Heart right ventricle (tissue), 16 donors: ENCODE measurements around the gene EHMT1. TPM values are rescaled to one million over a fixed set of nuclear protein-coding genes. Genes with fewer than 3 reads are reported as not detected.
A peak's percentile ranks its signal among the peaks of the same experiment; 100 is the strongest.
"Not testable (repeated sequence)": the region's sequence is repeated elsewhere in the genome, so short reads cannot be mapped to it uniquely, and the experiment has no call there.

Experiments
- ATAC-seq, 8 donors: fragments of 200-7000 bp; cut with Tn5 transposase; one replicate each; pipeline ENCODE4 v1.9.1; 2020; ENCODE audit warnings: mild to moderate bottlenecking in 8 of 8, moderate library complexity in 8 of 8, moderate number of reproducible peaks in 1 of 8
- DNase-seq, 2 donors: peaks; one replicate each; pipeline ENCODE4 v3.0.0-alpha.2; 2020
- H3K27ac ChIP-seq, 10 donors: fragments of 200-600 bp; sonication (generic) in 2 of 10; one replicate each; pipeline versions ENCODE4 v1.5.0 to v1.8.0; 2020 to 2022; ENCODE audit warnings: mild to moderate bottlenecking in 3 of 10
- H3K27me3 ChIP-seq, 7 donors: fragments of 200-600 bp; one replicate each; pipeline ENCODE4 v1.8.0; 2021 to 2022; ENCODE audit warnings: mild to moderate bottlenecking in 2 of 7
- H3K36me3 ChIP-seq, 9 donors: fragments of 200-600 bp; sonication (generic) in 1 of 9; one replicate each; pipeline versions ENCODE4 v1.5.0 to v1.8.0; 2020 to 2022; ENCODE audit warnings: mild to moderate bottlenecking in 2 of 9
- H3K4me1 ChIP-seq, 9 donors: fragments of 200-600 bp; sonication (generic) in 1 of 9; one replicate each; pipeline versions ENCODE4 v1.5.0 to v1.8.0; 2020 to 2022; ENCODE audit warnings: mild to moderate bottlenecking in 4 of 9
- H3K4me3 ChIP-seq, 10 donors: fragments of 200-600 bp; sonication (generic) in 2 of 10; one replicate each; pipeline versions ENCODE4 v1.5.0 to v1.8.0; 2020 to 2022; ENCODE audit warnings: mild to moderate bottlenecking in 7 of 10, moderate library complexity in 2 of 10
- H3K9me3 ChIP-seq, 11 donors: fragments of 200-600 bp in 10 of 11; sonication (generic) in 2 of 11; one replicate each; pipeline versions ENCODE4 v1.5.0 to v1.8.0; 2013 to 2022; ENCODE audit warnings: mild to moderate bottlenecking in 2 of 11, control low read depth in 1 of 11, moderate library complexity in 1 of 11
- WGBS, 2 donors: extraction: QIAGEN DNeasy Blood & Tissue Kit; methylation state at CpG; one replicate each; pipeline ENCODE4 v1.1.7; 2013; ENCODE audit warnings: inconsistent platforms in 1 of 2; 5-methylcytosine and 5-hydroxymethylcytosine counted together
- intact Hi-C, 10 donors: fragments of 100-400 bp; cut with DNase I; formaldehyde crosslinking; loops; one replicate each; pipeline versions ENCODE4 v1.11.1 to v1.14.2; 2022
- polyA plus RNA-seq, 2 donors: library from polyadenylated mRNA; stranded (reverse); fragments of 200-250 nt; gene quantifications; one replicate each; pipeline ENCODE4 v1.2.3, GENCODE V29; 2013
- total RNA-seq, 10 donors: library from RNA; stranded (reverse); fragmentation: NEBNext Ultra II Directional in 3 of 10; extraction: Animal tissue kit (Norgen Biotek cat#: 25700) in 3 of 10; gene quantifications; one replicate each; pipeline versions ENCODE4 v1.2.1 to v1.2.4, GENCODE V29; 2021 to 2023
- TF ChIP-seq, protein P1 (sequence below), 9 donors: fragments of 200-600 bp; sonication (generic) in 2 of 9; IDR thresholded peaks; one replicate each; pipeline versions ENCODE4 v1.5.0 to v1.8.0; 2021 to 2022; ENCODE audit warnings: antibody characterized with exemption in 9 of 9, mild to moderate bottlenecking in 5 of 9, moderate library complexity in 1 of 9
- donor health status: Arrhythmogenic right ventricular cardiomyopathy.
- donor health status: ischemic (EF 13 %, LVEDD 7.1; RV severe dilation, severe dysfunction).
- donor health status: healthy with polysubstance abuse.
- donor health status: DM: no; HTN: yes; CAD: no.
- donor health status: DM: no; HTN: no; CAD: no.
- donor health status: ischemic (EF 25% LVEDD 6.9; RV normal size, moderate dysfunction).
- donor health status: ischemic (EF 25% LVEDD 5.7; RV mildly dilated, moderate dysfunction).
- donor health status: healthy.
- donor health status: DM: yes; HTN: yes; CAD: no.
- donor health status: Ischemic cardiomyopathy.
- donor health status: ischemic (EF 35%, LVEDD 5.7; RV mildly dilated, moderate dysfunction).
- donor health status: nonischemic (EF 11% LVEDD 7.7; RV severe dilation, severe dysfunction).
- donor health status: DM: yes; HTN: yes; CAD: no.
- donor health status: PGD.
- donor health status: ischemic (EF 29% LVEDD 5.4; RV normal size, mild dysfunction).
- donor health status: nonischemic (EF 23%, LVEDD 6.1; RV moderate dilation, normal function).

Gene EHMT1
- total and polyA plus RNA-seq, 12 donors = 19.6 to 45.1 (median 31.1) TPM

DNA sequence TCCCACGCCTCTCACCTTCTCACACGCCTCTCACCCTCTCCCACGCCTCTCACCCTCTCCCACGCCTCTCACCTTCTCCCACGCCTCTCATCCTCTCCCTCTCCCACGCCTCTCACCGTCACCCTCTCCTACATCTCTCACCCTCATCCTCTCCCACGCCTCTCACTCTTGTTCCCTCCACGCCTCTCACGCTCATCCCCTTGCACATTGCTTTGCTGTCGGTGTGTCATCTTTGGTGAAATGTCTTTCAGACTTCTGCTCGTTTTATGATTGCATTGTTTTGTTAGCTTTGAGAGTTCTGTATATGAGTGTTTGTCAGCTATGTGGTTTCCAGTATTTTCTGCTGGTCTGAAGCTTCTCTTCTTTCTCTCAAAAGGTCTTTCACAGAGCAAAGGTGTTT, 102.7 kb downstream of the EHMT1 start:
- WGBS, 2 donors = 92 to 94% methylated on average over 12 of the region's 12 CpGs
- Histone ChIP-seq H3K9me3 (peaks cover 0 to 13% (median 0%) of the 10 kb centered on the region in 11 donors), H3K27me3 (no peaks in the 10 kb centered on the region), H3K36me3 (peaks cover 0 to 50% (median 13%) of the 10 kb centered on the region in 9 donors), H3K4me1 (peaks cover 0 to 10% (median 0%) of the 10 kb centered on the region in 9 donors), H3K4me3 (no peak overlapping the region), H3K27ac (no peak overlapping the region)
- TF ChIP-seq, protein P1, sequence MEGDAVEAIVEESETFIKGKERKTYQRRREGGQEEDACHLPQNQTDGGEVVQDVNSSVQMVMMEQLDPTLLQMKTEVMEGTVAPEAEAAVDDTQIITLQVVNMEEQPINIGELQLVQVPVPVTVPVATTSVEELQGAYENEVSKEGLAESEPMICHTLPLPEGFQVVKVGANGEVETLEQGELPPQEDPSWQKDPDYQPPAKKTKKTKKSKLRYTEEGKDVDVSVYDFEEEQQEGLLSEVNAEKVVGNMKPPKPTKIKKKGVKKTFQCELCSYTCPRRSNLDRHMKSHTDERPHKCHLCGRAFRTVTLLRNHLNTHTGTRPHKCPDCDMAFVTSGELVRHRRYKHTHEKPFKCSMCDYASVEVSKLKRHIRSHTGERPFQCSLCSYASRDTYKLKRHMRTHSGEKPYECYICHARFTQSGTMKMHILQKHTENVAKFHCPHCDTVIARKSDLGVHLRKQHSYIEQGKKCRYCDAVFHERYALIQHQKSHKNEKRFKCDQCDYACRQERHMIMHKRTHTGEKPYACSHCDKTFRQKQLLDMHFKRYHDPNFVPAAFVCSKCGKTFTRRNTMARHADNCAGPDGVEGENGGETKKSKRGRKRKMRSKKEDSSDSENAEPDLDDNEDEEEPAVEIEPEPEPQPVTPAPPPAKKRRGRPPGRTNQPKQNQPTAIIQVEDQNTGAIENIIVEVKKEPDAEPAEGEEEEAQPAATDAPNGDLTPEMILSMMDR (IDR thresholded peaks at IDR 0.05) = no peak
- ATAC-seq = no peak
- no peak for DNase-seq
- intact Hi-C loops = no loop called here

DNA sequence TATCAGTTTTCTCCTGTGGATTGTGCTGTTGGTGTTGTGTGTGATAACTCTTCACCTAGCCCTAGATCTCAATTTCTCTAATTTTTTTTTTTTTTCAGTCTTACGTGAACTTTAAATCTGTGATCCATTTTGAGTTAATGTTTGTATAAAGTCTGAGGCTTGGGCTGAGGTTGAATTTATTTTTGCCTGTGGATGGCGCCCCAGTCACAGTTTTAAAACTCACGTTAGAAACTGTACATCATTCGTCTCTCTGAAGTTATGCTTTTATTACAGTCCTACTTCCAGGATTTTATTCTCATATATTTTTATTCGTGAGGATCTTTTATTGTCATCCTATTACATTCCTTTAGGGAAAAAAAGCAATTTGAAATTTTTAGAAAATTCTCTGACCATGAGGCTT, 103.1 kb downstream of the EHMT1 start:
- peaks cover 0 to 50% (median 10%) of the 10 kb centered on the region in 9 donors for H3K36me3 ChIP-seq
- TF ChIP-seq, protein P1 (IDR thresholded peaks at IDR 0.05) = no peak
- H3K9me3 ChIP-seq = peaks cover 0 to 11% (median 0%) of the 10 kb centered on the region in 11 donors
- H3K4me1 ChIP-seq = peaks cover 0 to 10% (median 0%) of the 10 kb centered on the region in 9 donors
- ATAC-seq (no peak), DNase-seq (no peak)
- no peak overlapping the region for H3K4me3 ChIP-seq
- WGBS, 2 donors = 93 to 95% methylated on average over 5 of the region's 5 CpGs
- no peak overlapping the region for H3K27ac ChIP-seq
- no peaks in the 10 kb centered on the region for H3K27me3 ChIP-seq
- intact Hi-C loops = no loop called here

DNA sequence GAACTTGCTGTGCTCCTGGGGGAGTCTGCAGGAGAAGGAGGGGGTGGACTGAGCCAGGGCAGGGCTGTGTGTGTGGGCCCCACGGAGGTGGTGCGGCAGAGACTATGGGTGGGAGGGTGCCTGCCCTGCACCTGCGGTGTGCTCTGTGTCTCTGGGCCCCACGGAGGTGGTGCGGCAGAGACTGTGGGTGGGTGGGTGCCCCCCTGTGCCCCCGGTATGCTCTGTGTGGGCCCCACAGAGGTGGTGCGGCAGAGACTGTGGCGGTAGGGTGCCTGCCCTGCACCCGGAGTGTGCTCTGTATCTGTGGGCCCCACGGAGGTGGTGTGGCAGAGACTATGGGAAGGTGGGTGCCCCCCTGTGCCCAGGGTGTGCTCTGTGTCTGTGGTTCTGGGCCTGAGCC, 103.7 kb downstream of the EHMT1 start:
- Histone ChIP-seq H3K9me3 (peaks cover 0 to 8% (median 0%) of the 10 kb centered on the region in 11 donors), H3K4me3 (no peak overlapping the region), H3K36me3 (peaks cover 0 to 49% (median 14%) of the 10 kb centered on the region in 9 donors), H3K27ac (no peak overlapping the region), H3K4me1 (peaks cover 0 to 10% (median 0%) of the 10 kb centered on the region in 9 donors), H3K27me3 (no peaks in the 10 kb centered on the region)
- DNase-seq = no peak
- TF ChIP-seq, protein P1 (IDR thresholded peaks at IDR 0.05) = no peak
- WGBS, 2 donors = 84% methylated on average over 10 of the region's 10 CpGs
- peak in 1 of 8 donors; percentile 54 for ATAC-seq
- intact Hi-C loops = no loop called here

DNA sequence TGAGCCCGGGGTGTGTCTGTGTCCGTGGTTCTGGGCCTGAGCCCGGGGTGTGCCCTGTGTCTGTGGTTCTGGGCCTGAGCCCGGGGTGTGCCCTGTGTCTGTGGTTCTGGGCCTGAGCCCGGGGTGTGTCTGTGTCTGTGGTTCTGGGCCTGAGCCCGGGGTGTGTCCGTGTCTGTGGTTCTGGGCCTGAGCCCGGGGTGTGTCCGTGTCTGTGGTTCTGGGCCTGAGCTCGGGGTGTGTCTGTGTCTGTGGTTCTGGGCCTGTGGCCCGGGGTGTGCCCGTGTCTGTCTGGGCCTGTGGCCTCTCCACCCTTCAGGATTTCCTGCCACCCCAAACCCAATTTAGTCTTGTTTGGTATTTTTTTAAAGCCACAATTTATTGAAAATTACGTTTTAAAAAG, 104.6 kb downstream of the EHMT1 start:
- intact Hi-C loops, H3K4me3 ChIP-seq, DNase-seq, H3K9me3 ChIP-seq, ATAC-seq, H3K4me1 ChIP-seq, H3K27me3 ChIP-seq: not testable (repeated sequence)
- Histone ChIP-seq H3K27ac (peak overlapping the region in 1 of 10 donors; percentile 1), H3K36me3 (peaks cover 0 to 49% (median 8%) of the 10 kb centered on the region in 9 donors)
- 83% methylated on average over 13 of the region's 13 CpGs for WGBS, 2 donors

DNA sequence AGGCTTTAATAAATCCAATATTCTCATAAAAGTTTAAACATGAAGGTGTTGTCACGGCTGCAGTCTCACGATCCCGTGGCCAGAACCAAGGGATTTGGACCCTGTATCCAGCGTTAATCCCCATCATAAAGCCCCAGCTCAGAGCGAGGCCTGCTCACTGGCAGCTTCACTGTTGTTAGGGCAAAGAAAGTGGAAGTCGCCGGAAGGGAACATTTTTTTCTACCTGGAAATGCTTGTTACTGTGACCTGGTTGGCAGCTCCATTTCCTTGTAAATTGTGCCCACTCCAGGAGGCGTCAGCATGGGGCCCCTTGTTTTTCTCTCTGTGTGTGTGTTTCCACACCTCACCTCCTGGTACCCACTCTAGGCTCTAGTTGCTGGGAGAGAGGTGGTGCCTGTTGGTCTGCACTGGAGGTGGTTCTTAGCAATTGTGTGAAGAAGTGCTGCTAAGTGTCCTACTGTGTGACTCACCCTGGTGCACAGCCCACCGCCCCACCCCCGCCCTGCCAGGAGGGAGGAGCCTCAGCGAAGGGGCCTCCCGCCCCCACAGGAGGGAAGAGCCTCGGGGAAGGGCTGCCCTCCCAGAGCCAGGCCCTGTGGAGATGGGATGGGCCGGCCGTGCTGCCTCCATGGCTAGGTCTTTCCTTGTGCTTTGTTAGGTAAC, 105.1 kb downstream of the EHMT1 start:
- peaks cover 0 to 10% (median 0%) of the 10 kb centered on the region in 9 donors for H3K4me1 ChIP-seq
- intact Hi-C loops = no loop called here
- H3K27ac ChIP-seq = peak overlapping the region in 1 of 10 donors; percentile 1
- 80 to 89% methylated on average over 15 of the region's 15 CpGs for WGBS, 2 donors
- H3K27me3 ChIP-seq = no peaks in the 10 kb centered on the region
- no peaks in the 10 kb centered on the region for H3K9me3 ChIP-seq
- peak in 1 of 8 donors; percentile 25 for ATAC-seq
- no peak overlapping the region for H3K4me3 ChIP-seq
- TF ChIP-seq, protein P1 (IDR thresholded peaks at IDR 0.05) = no peak
- DNase-seq = no peak
- H3K36me3 ChIP-seq = peaks cover 0 to 49% (median 8%) of the 10 kb centered on the region in 9 donors
